ENCODE data around the gene PNISR. TPM values are rescaled to one million over a fixed set of nuclear protein-coding genes. Genes with fewer than 3 reads are reported as not detected.

The PNISR gene
- total RNA-seq, 1 donor from 2014 or later: 111 TPM

DNA sequence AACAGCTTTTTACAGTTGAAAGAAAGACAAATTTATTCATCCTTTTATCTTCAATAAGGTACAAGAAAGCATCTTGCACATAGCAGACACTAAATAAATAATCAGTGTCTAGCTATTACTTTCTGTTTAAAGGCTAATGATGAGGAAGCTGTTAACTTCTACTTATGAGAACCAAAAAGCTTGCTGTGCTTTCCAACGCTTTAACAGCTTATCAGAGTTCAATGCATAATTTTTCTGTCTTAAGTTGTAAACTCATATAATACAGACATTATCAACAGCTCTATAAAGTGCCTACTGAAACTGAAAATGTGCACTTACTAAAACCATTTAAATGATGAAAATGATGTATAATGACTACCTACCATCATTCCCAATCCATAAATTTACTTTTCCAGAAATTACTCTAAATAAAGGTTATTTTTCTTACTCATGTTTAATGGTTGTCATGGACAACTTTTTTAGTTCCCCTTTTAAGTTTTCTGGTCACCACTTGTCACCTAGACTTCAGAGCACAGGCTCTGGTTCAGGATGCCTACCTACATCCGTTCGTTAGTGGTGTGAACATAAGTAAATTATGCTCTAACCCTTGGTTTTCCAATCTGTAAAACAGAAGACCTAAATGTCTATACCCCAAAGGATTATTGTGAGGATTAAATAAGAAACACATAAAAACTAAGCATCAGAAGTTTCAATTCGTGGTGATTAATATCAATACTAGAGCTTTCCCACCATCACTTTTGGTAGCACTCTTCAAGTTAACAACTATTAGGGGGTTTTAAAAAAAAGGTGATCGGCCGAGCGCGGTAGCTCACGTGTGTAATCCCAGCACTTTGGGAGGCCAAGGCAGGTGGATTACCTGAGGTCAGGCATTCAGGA lies 8.0 kb downstream of the PNISR start:
- TF ChIP-seq, protein P1, sequence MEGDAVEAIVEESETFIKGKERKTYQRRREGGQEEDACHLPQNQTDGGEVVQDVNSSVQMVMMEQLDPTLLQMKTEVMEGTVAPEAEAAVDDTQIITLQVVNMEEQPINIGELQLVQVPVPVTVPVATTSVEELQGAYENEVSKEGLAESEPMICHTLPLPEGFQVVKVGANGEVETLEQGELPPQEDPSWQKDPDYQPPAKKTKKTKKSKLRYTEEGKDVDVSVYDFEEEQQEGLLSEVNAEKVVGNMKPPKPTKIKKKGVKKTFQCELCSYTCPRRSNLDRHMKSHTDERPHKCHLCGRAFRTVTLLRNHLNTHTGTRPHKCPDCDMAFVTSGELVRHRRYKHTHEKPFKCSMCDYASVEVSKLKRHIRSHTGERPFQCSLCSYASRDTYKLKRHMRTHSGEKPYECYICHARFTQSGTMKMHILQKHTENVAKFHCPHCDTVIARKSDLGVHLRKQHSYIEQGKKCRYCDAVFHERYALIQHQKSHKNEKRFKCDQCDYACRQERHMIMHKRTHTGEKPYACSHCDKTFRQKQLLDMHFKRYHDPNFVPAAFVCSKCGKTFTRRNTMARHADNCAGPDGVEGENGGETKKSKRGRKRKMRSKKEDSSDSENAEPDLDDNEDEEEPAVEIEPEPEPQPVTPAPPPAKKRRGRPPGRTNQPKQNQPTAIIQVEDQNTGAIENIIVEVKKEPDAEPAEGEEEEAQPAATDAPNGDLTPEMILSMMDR (IDR thresholded peaks at IDR 0.05): no peak
- Histone ChIP-seq H3K4me1 (peaks cover 43% of the 10 kb centered on the region), H3K36me3 (peaks cover 20% of the 10 kb centered on the region), H3K9me3 (no peaks in the 10 kb centered on the region), H3K27ac (no peak overlapping the region), H3K4me3 (no peak overlapping the region), H3K27me3 (no peaks in the 10 kb centered on the region)
- intact Hi-C loops (cut with DNase I): no loop called here
- ATAC-seq (no peak), DNase-seq (no peak)

DNA sequence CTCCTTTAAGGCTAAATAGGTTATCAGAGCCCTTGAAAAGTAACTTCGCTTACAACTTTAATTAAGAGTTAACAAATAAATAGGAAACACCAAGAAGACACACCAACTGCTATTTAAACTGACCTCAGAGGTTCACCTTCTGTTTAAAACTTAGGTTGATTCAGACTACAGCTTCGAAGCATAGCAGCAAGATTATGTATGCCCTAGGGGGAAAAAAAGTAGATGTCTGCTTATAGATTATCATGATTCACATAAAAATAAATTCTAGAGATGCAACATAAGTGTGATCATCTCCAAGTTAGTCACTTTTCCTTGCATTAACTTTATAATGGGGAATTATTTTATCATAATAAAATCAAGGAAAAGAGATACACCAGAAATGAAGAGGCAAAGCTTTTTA lies 8.9 kb downstream of the PNISR start:
- ATAC-seq: no peak
- Histone ChIP-seq H3K9me3 (no peaks in the 10 kb centered on the region), H3K4me3 (no peak overlapping the region), H3K27ac (no peak overlapping the region), H3K36me3 (peaks cover 25% of the 10 kb centered on the region), H3K4me1 (peaks cover 34% of the 10 kb centered on the region), H3K27me3 (no peaks in the 10 kb centered on the region)
- intact Hi-C loops (cut with DNase I): no loop called here
- DNase-seq: no peak
- TF ChIP-seq, protein P1 (IDR thresholded peaks at IDR 0.05): no peak

DNA sequence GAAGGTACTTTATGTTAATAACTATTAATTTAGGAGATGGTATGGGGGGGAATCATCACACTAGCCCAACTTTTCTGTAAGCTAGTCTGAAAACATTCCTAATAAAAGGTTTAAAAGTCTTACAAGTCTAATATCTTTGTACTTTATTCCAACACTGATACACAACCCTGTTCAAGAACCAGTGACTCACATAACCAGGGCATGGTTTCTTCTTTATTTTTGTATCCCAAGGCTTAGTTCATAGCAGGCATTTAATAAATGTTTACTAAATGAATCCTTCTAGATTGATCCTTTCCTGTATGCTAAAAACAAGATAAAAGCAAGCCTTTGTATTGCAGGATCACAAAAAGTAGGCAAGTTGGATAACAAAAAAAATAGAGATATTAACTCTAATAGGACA lies 9.7 kb downstream of the PNISR start:
- H3K4me1 ChIP-seq: peaks cover 29% of the 10 kb centered on the region
- TF ChIP-seq, protein P1 (IDR thresholded peaks at IDR 0.05): no peak
- intact Hi-C loops (cut with DNase I): no loop called here
- H3K9me3 ChIP-seq: no peaks in the 10 kb centered on the region
- H3K27me3 ChIP-seq: no peaks in the 10 kb centered on the region
- no peak overlapping the region for H3K4me3 ChIP-seq
- H3K36me3 ChIP-seq: peaks cover 30% of the 10 kb centered on the region
- H3K27ac ChIP-seq: no peak overlapping the region
- DNase-seq: no peak
- ATAC-seq: no peak

DNA sequence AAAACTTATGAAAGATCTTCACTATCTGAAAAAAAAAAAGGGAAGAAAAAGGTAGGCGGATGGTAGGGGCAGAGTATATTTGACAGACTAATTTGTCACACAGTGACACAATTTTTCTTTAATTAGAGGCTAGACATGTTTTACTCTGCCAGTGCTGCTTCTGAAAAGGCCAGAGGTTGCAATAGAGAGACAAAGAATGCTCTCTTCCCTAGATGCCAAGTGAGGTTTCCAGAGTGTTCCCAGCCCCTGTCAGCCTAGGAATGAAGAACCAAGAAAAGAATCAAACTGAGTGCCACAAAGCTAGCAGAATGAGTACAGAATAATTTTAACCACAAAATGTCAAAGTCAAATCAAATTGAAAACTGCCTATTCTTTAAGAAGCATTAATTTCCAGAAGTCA lies 13.0 kb downstream of the PNISR start:
- intact Hi-C loops (cut with DNase I): no loop called here
- TF ChIP-seq, protein P1 (IDR thresholded peaks at IDR 0.05): no peak
- Histone ChIP-seq H3K4me1 (peaks cover 12% of the 10 kb centered on the region), H3K36me3 (peaks cover 63% of the 10 kb centered on the region), H3K9me3 (no peaks in the 10 kb centered on the region), H3K27me3 (no peaks in the 10 kb centered on the region), H3K4me3 (no peak overlapping the region), H3K27ac (no peak overlapping the region)
- no peak for ATAC-seq
- no peak for DNase-seq

DNA sequence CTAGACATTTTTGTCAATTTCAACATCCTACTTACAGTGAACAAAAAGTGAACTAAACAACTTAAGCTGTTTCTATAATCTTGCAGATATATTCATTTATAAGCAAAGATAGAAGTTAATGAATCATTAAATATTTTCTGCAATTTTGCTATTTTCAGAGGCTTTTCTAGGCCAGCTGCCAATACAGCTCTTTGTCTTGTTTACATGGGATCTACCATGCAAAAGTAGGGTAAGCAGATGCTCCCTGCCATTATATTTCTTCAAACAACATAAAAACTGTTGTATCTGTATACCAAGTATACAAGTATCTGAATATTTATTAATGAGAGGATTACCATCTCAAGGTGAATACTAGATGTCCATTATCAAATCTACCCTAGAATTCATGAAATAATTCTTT lies 15.4 kb downstream of the PNISR start:
- H3K27me3 ChIP-seq: no peaks in the 10 kb centered on the region
- H3K27ac ChIP-seq: no peak overlapping the region
- no peaks in the 10 kb centered on the region for H3K9me3 ChIP-seq
- TF ChIP-seq, protein P1 (IDR thresholded peaks at IDR 0.05): no peak
- no peak for DNase-seq
- no peak overlapping the region for H3K4me3 ChIP-seq
- no peaks in the 10 kb centered on the region for H3K4me1 ChIP-seq
- H3K36me3 ChIP-seq: peaks cover 87% of the 10 kb centered on the region
- no peak for ATAC-seq
- intact Hi-C loops (cut with DNase I): no loop called here
